H1 (cell line): ENCODE results near the gene AHR. TPM values are rescaled to one million over a fixed set of nuclear protein-coding genes. Genes with fewer than 3 reads are reported as not detected.

Source experiments
- CTCF ChIA-PET: fragments of 300-600 bp; sonication (Branson Sonifier 250); formaldehyde crosslinking; loops from one replicate; lab custom pipeline; 2021; ENCODE audit not compliant: partially characterized antibody; lab: Charles Lee
- POLR2A ChIA-PET: fragments of 300-600 bp; sonication (Branson Sonifier 250); formaldehyde crosslinking; loops from one replicate; lab custom pipeline; 2021; ENCODE audit warnings: inconsistent platforms; ENCODE audit not compliant: partially characterized antibody; lab: Charles Lee
- DNase-seq, 2 experiments: peaks; one replicate each; pipeline versions ENCODE4 v3.0.0 to v3.0.0-alpha.2; 2010 to 2022; ENCODE audit warnings: low spot score in 2 of 2, low read depth in 1 of 2, mixed read lengths in 1 of 2
- FAIRE-seq: peaks from 2 replicates; lab custom pipeline; 2011; peaks lifted over from hg19 to GRCh38; lab: Jason Lieb, UNC
- H2AFZ ChIP-seq: 2 replicates; pipeline ENCODE4 v1.8.1; 2012; ENCODE audit warnings: low read length, inconsistent platforms
- H2AK5ac ChIP-seq: 2 replicates; pipeline ENCODE4 v1.6.1; 2013; ENCODE audit warnings: low read depth, low read length
- H2BK120ac ChIP-seq: replicated peaks from 2 replicates; pipeline ENCODE3; 2013; ENCODE audit warnings: low read depth, low read length, inconsistent platforms
- H2BK12ac ChIP-seq: 2 replicates; pipeline ENCODE4 v1.6.1; 2013; ENCODE audit warnings: low read depth, low read length
- H2BK15ac ChIP-seq: 2 replicates; pipeline ENCODE4 v1.6.1; 2013; ENCODE audit warnings: low read length
- H2BK20ac ChIP-seq: 2 replicates; pipeline ENCODE4 v1.6.1; 2013; ENCODE audit warnings: low read length
- H2BK5ac ChIP-seq: 2 replicates; pipeline ENCODE4 v1.6.1; 2013; ENCODE audit warnings: low read depth, low read length
- H3K14ac ChIP-seq: 2 replicates; pipeline ENCODE4 v1.6.1; 2013; ENCODE audit warnings: inconsistent platforms; ENCODE audit not compliant: insufficient read length
- H3K18ac ChIP-seq: 2 replicates; pipeline ENCODE4 v1.6.1; 2013; ENCODE audit warnings: low read length; ENCODE audit errors: extremely low read depth
- H3K23ac ChIP-seq: 2 replicates; pipeline ENCODE4 v1.6.1; 2013; ENCODE audit warnings: inconsistent platforms; ENCODE audit not compliant: insufficient read length
- H3K23me2 ChIP-seq: 2 replicates; pipeline ENCODE4 v1.6.1; 2013; ENCODE audit warnings: low read depth, low read length
- H3K27ac ChIP-seq: 2 replicates; pipeline ENCODE4 v1.6.1; 2011; ENCODE audit warnings: low read depth, low read length, inconsistent platforms
- H3K27me3 ChIP-seq, 4 experiments: replicated peaks in 1 of 4; 1 replicate in 1 of 4; 2 replicates in 3 of 4; pipeline versions ENCODE4 v1.6.1 to v1.8.1; 2011 to 2013; ENCODE audit warnings: low read length in 3 of 4, mild to moderate bottlenecking in 3 of 4, inconsistent platforms in 2 of 4, mixed read lengths in 2 of 4, moderate library complexity in 1 of 4; ENCODE audit not compliant: control insufficient read depth in 3 of 4, insufficient read depth in 3 of 4; ENCODE audit errors: extremely low read depth in 1 of 4
- H3K36me3 ChIP-seq, 4 experiments: 2 replicates each; pipeline versions ENCODE4 v1.6.1 to v1.8.1; 2011 to 2013; ENCODE audit warnings: mild to moderate bottlenecking in 4 of 4, low read length in 3 of 4, moderate library complexity in 2 of 4, control low read depth in 1 of 4, inconsistent platforms in 1 of 4; ENCODE audit not compliant: insufficient read depth in 4 of 4, control insufficient read depth in 2 of 4
- H3K4ac ChIP-seq: replicated peaks from 2 replicates; pipeline ENCODE3; 2013; ENCODE audit warnings: low read length, low read depth, mixed read lengths, inconsistent platforms; ENCODE audit not compliant: insufficient read length
- H3K4me1 ChIP-seq, 4 experiments: replicated peaks in 1 of 4; 1 replicate in 1 of 4; 2 replicates in 3 of 4; pipeline versions ENCODE4 v1.6.1 to v1.8.1; 2011 to 2013; ENCODE audit warnings: low read length in 3 of 4, inconsistent platforms in 2 of 4, mixed read lengths in 1 of 4; ENCODE audit not compliant: insufficient read depth in 4 of 4, control insufficient read depth in 3 of 4
- H3K4me2 ChIP-seq, 2 experiments: 2 replicates each; pipeline versions ENCODE4 v1.6.1 to v1.8.1; 2011 to 2013; ENCODE audit warnings: low read depth in 2 of 2, low read length in 2 of 2, control low read depth in 1 of 2, inconsistent platforms in 1 of 2, mild to moderate bottlenecking in 1 of 2; ENCODE audit not compliant: insufficient read depth in 1 of 2
- H3K4me3 ChIP-seq, 4 experiments: fragments of 200-600, 300-600 bp in 1 of 4; sonication (generic), shearing (Covaris generic), sonication (Bioruptor Twin) in 1 of 4; 2 replicates each; pipeline versions ENCODE4 v1.5.1 to v1.8.1; 2011 to 2016; ENCODE audit warnings: low read length in 4 of 4, low read depth in 3 of 4, control low read depth in 2 of 4, inconsistent platforms in 2 of 4, mild to moderate bottlenecking in 2 of 4, mixed read lengths in 1 of 4, moderate library complexity in 1 of 4; ENCODE audit not compliant: insufficient read depth in 2 of 4; ENCODE audit errors: extremely low read depth in 1 of 4
- H3K56ac ChIP-seq: replicated peaks from 2 replicates; pipeline ENCODE3; 2013; ENCODE audit warnings: low read depth, mild to moderate bottlenecking, mixed read lengths, low read length, inconsistent platforms; ENCODE audit not compliant: insufficient read length
- H3K79me1 ChIP-seq: 2 replicates; pipeline ENCODE4 v1.6.1; 2013; ENCODE audit warnings: low read depth, low read length, control low read depth
- H3K79me2 ChIP-seq, 2 experiments: 2 replicates each; pipeline versions ENCODE4 v1.6.1 to v1.8.1; 2012 to 2013; ENCODE audit warnings: low read length in 2 of 2, mild to moderate bottlenecking in 2 of 2, inconsistent platforms in 1 of 2; ENCODE audit not compliant: insufficient read depth in 2 of 2, control insufficient read depth in 1 of 2
- H3K9ac ChIP-seq, 4 experiments: replicated peaks in 1 of 4; 1 replicate in 1 of 4; 2 replicates in 3 of 4; pipeline versions ENCODE4 v1.6.1 to v1.8.1; 2011 to 2013; ENCODE audit warnings: low read depth in 3 of 4, low read length in 3 of 4, control low read depth in 2 of 4, mild to moderate bottlenecking in 2 of 4, moderate library complexity in 2 of 4, inconsistent platforms in 1 of 4; ENCODE audit errors: extremely low read depth in 1 of 4
- H3K9me3 ChIP-seq, 2 experiments: 2 replicates each; pipeline versions ENCODE4 v1.6.1 to v1.8.1; 2012 to 2013; ENCODE audit warnings: mild to moderate bottlenecking in 2 of 2, moderate library complexity in 2 of 2, control low read depth in 1 of 2, inconsistent platforms in 1 of 2, low read depth in 1 of 2, low read length in 1 of 2, mixed read lengths in 1 of 2; ENCODE audit not compliant: insufficient read depth in 2 of 2
- H4K20me1 ChIP-seq, 2 experiments: replicated peaks in 1 of 2; 2 replicates each; pipeline versions ENCODE3 to v1.8.1; 2011 to 2013; ENCODE audit warnings: inconsistent platforms in 2 of 2, low read length in 2 of 2, mild to moderate bottlenecking in 1 of 2; ENCODE audit not compliant: insufficient read depth in 2 of 2, control insufficient read depth in 1 of 2
- H4K5ac ChIP-seq: 2 replicates; pipeline ENCODE4 v1.6.1; 2013; ENCODE audit warnings: low read length, low read depth, mixed read lengths, inconsistent platforms; ENCODE audit not compliant: insufficient read length
- H4K8ac ChIP-seq: 2 replicates; pipeline ENCODE4 v1.8.0; 2013; ENCODE audit warnings: mild to moderate bottlenecking, moderate library complexity, low read length, inconsistent platforms; ENCODE audit not compliant: insufficient read depth; ENCODE audit errors: extremely low read depth
- H4K91ac ChIP-seq: replicated peaks from 2 replicates; pipeline ENCODE3; 2013; ENCODE audit warnings: low read length, mixed read lengths, inconsistent platforms; ENCODE audit not compliant: insufficient read length
- BRCA1 ChIP-seq: IDR thresholded peaks from 2 replicates; pipeline ENCODE4 v1.6.1; 2012; ENCODE audit warnings: low read depth, low read length, improper control_type of control experiment
- CHD2 ChIP-seq: IDR thresholded peaks from 2 replicates; pipeline ENCODE4 v1.6.1; 2012; ENCODE audit warnings: low read length, improper control_type of control experiment
- EGR1 ChIP-seq: IDR thresholded peaks from 2 replicates; pipeline ENCODE4 v1.6.1; 2011; ENCODE audit warnings: low read depth, low read length, borderline replicate concordance
- KDM5A ChIP-seq: fragments of 200-600 bp; IDR thresholded peaks from 2 replicates; pipeline ENCODE4 v1.7.1; 2012; ENCODE audit warnings: mild to moderate bottlenecking, low read length, inconsistent platforms, mixed read lengths
- MAX ChIP-seq: IDR thresholded peaks from 2 replicates; pipeline ENCODE4 v1.6.1; 2012; ENCODE audit warnings: inconsistent platforms
- NANOG ChIP-seq: IDR thresholded peaks from 2 replicates; pipeline ENCODE4 v1.6.1; 2011; ENCODE audit warnings: low read length, low read depth, mild to moderate bottlenecking, inconsistent platforms; ENCODE audit not compliant: insufficient read depth, poor library complexity, severe bottlenecking
- POLR2A ChIP-seq, 2 experiments: IDR thresholded peaks; 1 replicate in 1 of 2; 2 replicates in 1 of 2; pipeline ENCODE4 v1.6.1; 2011; ENCODE audit warnings: low read depth in 2 of 2, low read length in 2 of 2, mild to moderate bottlenecking in 2 of 2; ENCODE audit errors: control extremely low read depth in 1 of 2
- POLR2AphosphoS5 ChIP-seq: IDR thresholded peaks from 2 replicates; pipeline ENCODE4 v1.6.1; 2011; ENCODE audit warnings: low read depth, low read length
- POU5F1 ChIP-seq: IDR thresholded peaks from 2 replicates; pipeline ENCODE4 v1.6.1; 2011; ENCODE audit warnings: low read depth, mild to moderate bottlenecking, low read length, moderate library complexity
- RNF2 ChIP-seq: fragments of 200-900, 300-1000 bp; sonication (generic); IDR thresholded peaks from 2 replicates; pipeline ENCODE4 v1.7.1; 2016; ENCODE audit warnings: borderline replicate concordance, low read depth, mild to moderate bottlenecking, antibody characterized with exemption, low read length; ENCODE audit not compliant: poor library complexity, severe bottlenecking; ENCODE audit errors: missing control alignments
- RXRA ChIP-seq: IDR thresholded peaks from 2 replicates; pipeline ENCODE4 v1.6.1; 2011; ENCODE audit warnings: low read depth, mild to moderate bottlenecking, low read length, moderate library complexity; ENCODE audit not compliant: insufficient read depth
- SP4 ChIP-seq: IDR thresholded peaks from 2 replicates; pipeline ENCODE4 v1.6.1; 2012; ENCODE audit warnings: low read length, inconsistent platforms
- SRF ChIP-seq: IDR thresholded peaks from 2 replicates; pipeline ENCODE4 v1.6.1; 2011; ENCODE audit warnings: mild to moderate bottlenecking, low read depth, low read length, moderate library complexity
- TEAD4 ChIP-seq: IDR thresholded peaks from 2 replicates; pipeline ENCODE4 v1.6.1; 2012; ENCODE audit warnings: low read depth, low read length, inconsistent platforms, mixed read lengths
- WGBS, 2 experiments: shearing (Covaris generic) in 1 of 2; methylation state at CpG; one replicate each; pipeline versions ENCODE4 v1.1.6 to v1.1.7; 2013 to 2015; ENCODE audit warnings: low lambda C conversion rate in 2 of 2, mixed read lengths in 2 of 2, inconsistent platforms in 1 of 2, low coverage in 1 of 2, missing lambda C conversion rate in 1 of 2; ENCODE audit not compliant: insufficient replicate concordance in 2 of 2, insufficient coverage in 1 of 2, insufficient read length in 1 of 2; ENCODE audit errors: extremely low coverage in 1 of 2, missing lambda C conversion rate in 1 of 2; 5-methylcytosine and 5-hydroxymethylcytosine counted together
- polyA plus RNA-seq, 7 experiments: library from polyadenylated mRNA; depleted of rRNA in 3 of 7; stranded (reverse) in 5 of 7; unstranded in 2 of 7; fragments of >200 nt in 5 of 7; fragments of 200-250 nt in 2 of 7; gene quantifications; 1 replicate in 5 of 7; 2 replicates in 1 of 7; 4 replicates in 1 of 7; pipeline versions ENCODE4 v1.2.1 to v1.2.3, GENCODE V29; 2011 to 2013; ENCODE audit warnings: missing spikeins in 2 of 7, mixed read lengths in 2 of 7
- total RNA-seq: library from RNA; stranded (reverse); fragmentation: NEBNext Ultra II Directional; extraction: Animal tissue kit (Norgen Biotek cat#: 25700); gene quantifications from 2 replicates; pipeline ENCODE4 v1.2.1, GENCODE V29; 2021

Gene AHR
- total and polyA plus RNA-seq, 2 of the 8 experiments (the other 6 are each of a cell fraction or from before 2014, with no cell fraction given): 1.4 to 9.7 TPM

- Histone ChIP-seq H4K5ac (no peak overlapping the region), H3K79me1 (no peaks in the 10 kb centered on the region), H4K20me1 (no peaks in the 10 kb centered on the region), H3K27ac (no peak overlapping the region), H3K18ac (peak overlapping the region; percentile 1; the same call in 1 of the 2 replicates), H3K9ac (no peak overlapping the region), H3K23me2 (no peaks in the 10 kb centered on the region), H3K4me3 (no peak overlapping the region), H3K4ac (no peak overlapping the region), H3K23ac (no peak overlapping the region), H3K56ac (no peak overlapping the region), H3K4me1 (peaks cover 4 to 16% (median 11%) of the 10 kb centered on the region in 4 experiments; a peak in 5 of 7 replicates), H3K27me3 (no peaks in the 10 kb centered on the region), H3K4me2 (peak overlapping the region in 1 of 2 experiments; percentile 9; a peak in 2 of 4 replicates), H2BK20ac (0 out of 2 replicates have a peak overlapping the region, but pooled peaks have one; percentile 3), H2BK15ac (no peak overlapping the region), H3K14ac (no peak overlapping the region), H2BK5ac (no peak overlapping the region), H4K91ac (no peak overlapping the region), H2BK12ac (no peak overlapping the region), H2AK5ac (no peak overlapping the region; the same call in 1 of the 2 replicates), H4K8ac (no peak overlapping the region), H3K9me3 (no peaks in the 10 kb centered on the region), H2BK120ac (peak overlapping the region; percentile 5), H2AFZ (no peak overlapping the region), H3K36me3 (peaks cover 0 to 3% (median 0%) of the 10 kb centered on the region in 4 experiments; a peak in 1 of 8 replicates), H3K79me2 (peaks cover 0 to 32% of the 10 kb centered on the region in 2 experiments; a peak in 3 of 4 replicates)
- TF ChIP-seq SRF (no peak), POLR2AphosphoS5 (no peak), BRCA1 (no peak), EGR1 (no peak), MAX (peak; percentile 58), POLR2A (IDR thresholded peaks at IDR 0.05; ENCODE audit: control extremely low read depth in 1 of 2, low read depth in 2 of 2, low read length in 2 of 2) (no peak), POU5F1 (no peak), CHD2 (no peak), RNF2 (no peak), SP4 (no peak), TEAD4 (peak; percentile 71; the same call in 1 of the 2 replicates), NANOG (peak; percentile 68), KDM5A (no peak), RXRA (no peak)
- DNase-seq (no peak), FAIRE-seq (peak; percentile 65)
- WGBS, 2 experiments: 13% methylated on average over 3 of the region's 3 CpGs; no CpG with 5 or more reads in 1 of the 2 experiments
- ChIA-PET POLR2A (interaction anchor here (1.0 kb wide), 1 partner anchor 14 kb away, joined by 4 read pairs; the partner anchor contains the start of gene AHR), CTCF (no interaction called here)
Measured at GRCh38 chr7:17311952-17312351, 13.5 kb downstream of the AHR start.
